ENCODE results near the gene PARD3.

- TF ChIP-seq, protein P1, sequence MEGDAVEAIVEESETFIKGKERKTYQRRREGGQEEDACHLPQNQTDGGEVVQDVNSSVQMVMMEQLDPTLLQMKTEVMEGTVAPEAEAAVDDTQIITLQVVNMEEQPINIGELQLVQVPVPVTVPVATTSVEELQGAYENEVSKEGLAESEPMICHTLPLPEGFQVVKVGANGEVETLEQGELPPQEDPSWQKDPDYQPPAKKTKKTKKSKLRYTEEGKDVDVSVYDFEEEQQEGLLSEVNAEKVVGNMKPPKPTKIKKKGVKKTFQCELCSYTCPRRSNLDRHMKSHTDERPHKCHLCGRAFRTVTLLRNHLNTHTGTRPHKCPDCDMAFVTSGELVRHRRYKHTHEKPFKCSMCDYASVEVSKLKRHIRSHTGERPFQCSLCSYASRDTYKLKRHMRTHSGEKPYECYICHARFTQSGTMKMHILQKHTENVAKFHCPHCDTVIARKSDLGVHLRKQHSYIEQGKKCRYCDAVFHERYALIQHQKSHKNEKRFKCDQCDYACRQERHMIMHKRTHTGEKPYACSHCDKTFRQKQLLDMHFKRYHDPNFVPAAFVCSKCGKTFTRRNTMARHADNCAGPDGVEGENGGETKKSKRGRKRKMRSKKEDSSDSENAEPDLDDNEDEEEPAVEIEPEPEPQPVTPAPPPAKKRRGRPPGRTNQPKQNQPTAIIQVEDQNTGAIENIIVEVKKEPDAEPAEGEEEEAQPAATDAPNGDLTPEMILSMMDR (IDR thresholded peaks at IDR 0.05): no peak
- TF ChIP-seq POLR2AphosphoS5 (IDR thresholded peaks at IDR 0.05): no peak
Measured at GRCh38 chr10:34804306-34804705, 10.8 kb downstream of the PARD3 start.
